Suprapubic skin (tissue), 4 donors: Measurements from ENCODE around the gene ZNF473.

ENCODE experiments used
- CTCF ChIP-seq, 2 donors: fragments of 200-600 bp in 1 of 2; fragments of 450-650 bp in 1 of 2; sonication (generic) in 1 of 2; IDR thresholded peaks; one replicate each; pipeline ENCODE4 v1.5.1; 2016 to 2019; ENCODE audit warnings: antibody characterized with exemption in 2 of 2, mild to moderate bottlenecking in 1 of 2, moderate library complexity in 1 of 2
- POLR2A ChIP-seq, 2 donors: fragments of 450-650 bp; IDR thresholded peaks; one replicate each; pipeline ENCODE4 v1.6.1; 2017; ENCODE audit warnings: antibody characterized with exemption in 2 of 2, mild to moderate bottlenecking in 2 of 2, moderate library complexity in 2 of 2
- POLR2AphosphoS5 ChIP-seq, 3 donors: sonication (generic); formaldehyde crosslinking; IDR thresholded peaks; one replicate each; pipeline ENCODE4 v1.6.1; 2017; ENCODE audit warnings: antibody characterized with exemption in 3 of 3

DNA sequence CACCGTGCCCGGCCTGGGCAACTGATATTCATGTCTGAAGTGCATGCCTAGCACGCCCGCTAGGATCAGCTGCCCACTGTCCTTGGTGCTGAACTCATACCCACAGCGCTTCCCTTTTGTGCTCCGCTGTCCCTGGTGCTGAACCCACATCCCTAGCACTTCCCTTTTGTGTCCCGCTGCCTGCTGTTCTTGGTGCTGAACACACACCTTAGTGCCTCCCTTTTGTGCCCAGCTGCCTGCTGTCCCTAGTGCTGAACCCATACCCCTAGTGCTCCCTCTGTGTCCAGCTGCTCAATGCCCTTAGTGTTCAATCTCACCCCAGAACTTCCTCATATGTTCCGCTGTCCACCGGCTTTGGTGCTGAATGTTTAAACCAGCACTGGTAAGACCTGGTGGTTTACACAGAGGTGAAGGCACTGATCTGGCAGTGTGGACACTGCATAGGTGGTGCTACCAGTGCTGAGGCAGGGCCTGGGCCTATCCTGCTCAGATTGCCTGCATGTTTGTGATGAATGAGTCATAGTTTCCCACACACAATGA is 38.6 kb upstream of the ZNF473 start:
- TF ChIP-seq CTCF (IDR thresholded peaks at IDR 0.05) (no peak), POLR2A (IDR thresholded peaks at IDR 0.05) (no peak), POLR2AphosphoS5 (IDR thresholded peaks at IDR 0.05) (peak in 2 of 3 donors; percentile 66 to 97)
